ENCODE results near the gene PLCL1.

The PLCL1 gene

DNA sequence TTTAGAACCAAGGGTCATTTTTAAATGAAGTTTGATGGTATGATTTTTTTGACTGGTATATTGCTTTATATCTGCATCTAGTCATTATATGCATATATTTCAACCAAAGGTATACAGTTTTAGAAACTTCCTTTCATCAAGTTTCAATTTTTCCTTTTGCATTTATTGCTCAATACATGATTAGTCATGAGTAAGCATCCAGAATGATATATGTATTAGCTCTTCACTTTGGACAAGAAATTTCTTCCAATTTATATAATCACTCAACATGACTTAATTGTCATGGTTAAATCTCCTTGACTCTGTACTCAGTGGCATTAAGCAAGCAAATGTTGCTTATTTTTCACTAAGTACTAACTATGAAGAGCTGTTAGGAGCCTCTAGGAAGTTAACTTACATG, 123.6 kb downstream of the PLCL1 start:
- DNase-seq (ENCODE audit: low read depth in 3 of 3): no peak

- no peak for DNase-seq (ENCODE audit: low read depth in 3 of 3)
These were observed 124.9 kb downstream of the PLCL1 start for GRCh38 chr2:197929008-197929885.

GRCh38 chr2:197929886-197930227, 125.5 kb downstream of the PLCL1 start:
- DNase-seq (ENCODE audit: low read depth in 3 of 3): no peak

- no peak for DNase-seq (ENCODE audit: low read depth in 3 of 3)
These were observed 126.3 kb downstream of the PLCL1 start for GRCh38 chr2:197930570-197931278.

DNA sequence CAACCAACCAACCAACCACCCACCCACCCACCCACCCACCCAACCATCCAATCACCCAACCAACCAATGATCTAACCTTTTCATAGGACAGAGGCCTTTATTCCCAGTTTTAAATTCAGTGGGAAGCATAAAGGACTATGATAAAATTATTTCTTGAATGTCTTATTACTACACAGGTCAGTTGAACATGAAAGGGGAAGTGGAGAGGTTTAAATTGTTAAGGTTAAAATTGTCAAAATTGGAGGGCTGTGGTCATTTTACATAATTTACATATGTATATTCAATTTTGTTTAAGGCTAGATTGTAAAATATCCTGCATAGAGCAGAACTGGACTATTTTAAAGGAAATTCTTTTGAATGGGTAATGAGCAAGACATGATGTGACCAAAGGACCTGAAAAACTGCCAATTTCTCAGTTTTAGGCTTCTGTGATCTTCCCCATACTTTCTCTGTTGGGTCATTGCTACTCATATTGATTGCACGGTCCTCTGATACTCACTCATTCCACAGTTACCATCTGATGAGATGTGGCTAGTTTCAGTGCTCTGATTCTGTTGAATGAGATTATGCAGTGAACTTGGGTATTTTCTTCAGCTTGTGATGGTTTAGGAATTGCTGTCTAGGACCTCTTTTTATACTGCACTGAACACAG, 127.4 kb downstream of the PLCL1 start:
- no peak for DNase-seq (ENCODE audit: low read depth in 3 of 3)

DNA sequence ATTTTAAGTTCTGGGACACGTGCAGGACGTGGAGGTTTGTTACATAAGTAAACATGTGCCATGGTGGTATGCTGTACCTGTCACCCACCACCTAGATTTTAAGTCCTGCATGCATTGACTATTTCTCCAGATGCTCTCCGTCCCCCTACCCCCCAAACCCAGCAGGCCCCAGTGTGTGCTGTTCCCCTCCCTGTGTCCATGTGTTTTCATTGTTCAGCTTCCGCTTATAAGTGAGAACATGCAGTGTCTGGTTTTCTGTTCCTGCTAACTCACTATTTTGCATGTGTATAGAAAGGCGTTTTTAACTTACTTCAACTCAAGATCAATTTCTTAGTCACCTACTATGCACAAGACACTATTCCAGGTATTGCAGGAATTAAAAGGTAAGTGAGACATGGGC, 128.0 kb downstream of the PLCL1 start:
- DNase-seq (ENCODE audit: low read depth in 3 of 3): no peak

DNA sequence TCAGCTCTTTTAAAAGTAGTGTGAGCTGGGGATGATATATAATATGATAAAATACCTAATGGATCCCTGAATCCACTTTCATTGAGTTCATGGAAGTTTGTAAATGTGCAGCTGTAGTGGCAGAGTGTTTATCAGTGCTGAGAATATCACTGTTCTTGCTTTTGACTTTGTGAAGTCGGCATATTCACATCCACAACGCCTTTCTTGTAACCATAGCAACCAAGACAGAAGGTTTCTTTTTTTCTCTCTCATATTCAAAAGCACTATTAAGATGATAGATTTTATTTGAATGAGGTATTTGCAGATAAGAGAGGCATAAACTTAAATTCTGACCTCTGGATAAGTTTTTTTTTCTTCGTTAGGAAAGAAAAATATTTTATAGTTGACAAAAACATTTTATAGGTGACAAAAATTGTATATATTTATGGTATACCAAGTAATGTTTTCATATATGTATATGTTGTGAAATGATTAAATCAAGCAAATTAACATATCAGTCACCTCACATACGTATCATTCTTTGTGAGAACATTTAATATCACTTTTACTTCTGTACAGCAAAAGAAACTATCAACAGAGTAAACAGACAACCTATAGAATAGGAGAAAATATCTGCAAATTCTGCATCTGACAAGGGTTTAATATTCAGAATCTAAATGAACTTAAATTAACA, 130.0 kb downstream of the PLCL1 start:
- DNase-seq (ENCODE audit: low read depth in 3 of 3): no peak

GRCh38 chr2:197934934-197935289, 130.5 kb downstream of the PLCL1 start:
- no peak for DNase-seq (ENCODE audit: low read depth in 3 of 3)

DNA sequence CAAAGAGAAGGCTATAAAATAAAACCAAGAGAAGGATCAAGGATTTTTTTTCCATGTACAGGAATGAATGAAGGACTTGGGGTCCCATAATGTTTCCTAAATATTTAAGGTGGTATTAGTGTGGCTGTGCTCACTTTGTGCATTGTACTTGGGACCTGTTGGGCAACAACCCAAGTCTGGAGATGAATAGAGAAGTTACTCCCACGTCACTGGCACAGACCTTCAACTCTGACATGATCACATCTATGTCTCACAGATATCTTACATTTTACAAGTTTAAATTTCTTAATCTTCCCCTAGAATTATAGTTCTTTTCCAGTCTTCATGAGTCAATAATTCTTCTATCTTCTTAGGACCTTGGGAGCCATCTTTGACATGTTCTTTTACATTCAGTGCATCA, 133.4 kb downstream of the PLCL1 start:
- no peak for DNase-seq (ENCODE audit: low read depth in 3 of 3)

DNA sequence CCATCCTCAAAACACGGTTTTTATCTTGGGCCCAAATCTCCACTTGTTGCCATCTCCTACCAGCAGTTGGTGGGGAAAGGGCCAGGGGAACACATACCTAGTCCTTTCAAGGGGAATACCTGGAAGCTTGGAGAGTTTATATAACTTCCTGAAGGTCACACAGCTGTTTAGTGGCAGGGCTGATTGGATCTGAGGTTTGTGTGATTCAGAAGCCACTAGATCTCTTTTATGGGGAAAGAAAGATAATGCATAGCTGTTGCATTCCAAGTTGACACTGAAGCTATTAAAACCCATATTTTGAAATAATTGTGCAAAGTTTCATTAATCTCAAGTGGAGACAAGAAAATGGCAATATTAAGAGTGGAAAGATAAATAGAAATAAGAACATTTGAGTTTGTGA, 134.2 kb downstream of the PLCL1 start:
- DNase-seq (ENCODE audit: low read depth in 3 of 3): no peak

DNA sequence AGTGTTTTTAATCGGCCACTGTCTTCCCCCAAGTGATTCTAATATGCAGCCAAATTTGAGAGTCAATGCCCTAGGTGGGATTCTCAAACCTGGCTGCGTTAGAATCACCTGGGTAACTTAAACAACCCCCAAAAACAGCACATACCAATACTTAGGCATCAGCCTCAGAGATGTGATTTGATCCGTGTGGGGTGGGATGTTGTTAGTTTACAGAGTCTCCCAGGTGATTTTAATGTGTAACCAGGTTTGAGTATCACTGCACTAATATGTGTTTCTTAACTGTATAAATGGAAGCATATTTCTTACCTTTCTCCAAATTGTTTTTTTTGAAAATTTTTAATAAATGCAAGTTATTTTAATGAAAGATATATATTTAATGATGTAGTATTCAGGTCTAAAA, 135.4 kb downstream of the PLCL1 start:
- DNase-seq (ENCODE audit: low read depth in 3 of 3): no peak

DNA sequence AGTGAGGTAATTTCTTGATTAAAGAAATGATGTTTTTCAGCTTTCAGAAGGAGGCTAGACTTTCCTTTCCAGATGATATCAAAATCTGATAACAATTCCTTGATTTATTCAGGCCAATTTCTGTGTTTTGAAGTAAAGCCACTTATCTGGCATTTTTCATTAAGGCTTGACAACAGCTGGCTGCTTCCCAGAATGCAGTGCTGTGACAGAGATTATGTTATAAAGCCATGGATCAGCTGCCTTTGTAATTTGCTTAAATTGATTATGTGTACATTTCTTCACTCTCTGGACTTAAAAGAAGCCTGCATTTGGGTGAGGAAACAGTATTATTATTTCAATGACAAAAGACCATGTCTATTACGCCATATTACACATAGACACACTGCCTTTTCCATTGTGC, 136.0 kb downstream of the PLCL1 start:
- DNase-seq (ENCODE audit: low read depth in 3 of 3): no peak

GRCh38 chr2:197941715-197942114, 137.3 kb downstream of the PLCL1 start:
- no peak for DNase-seq (ENCODE audit: low read depth in 3 of 3)

DNA sequence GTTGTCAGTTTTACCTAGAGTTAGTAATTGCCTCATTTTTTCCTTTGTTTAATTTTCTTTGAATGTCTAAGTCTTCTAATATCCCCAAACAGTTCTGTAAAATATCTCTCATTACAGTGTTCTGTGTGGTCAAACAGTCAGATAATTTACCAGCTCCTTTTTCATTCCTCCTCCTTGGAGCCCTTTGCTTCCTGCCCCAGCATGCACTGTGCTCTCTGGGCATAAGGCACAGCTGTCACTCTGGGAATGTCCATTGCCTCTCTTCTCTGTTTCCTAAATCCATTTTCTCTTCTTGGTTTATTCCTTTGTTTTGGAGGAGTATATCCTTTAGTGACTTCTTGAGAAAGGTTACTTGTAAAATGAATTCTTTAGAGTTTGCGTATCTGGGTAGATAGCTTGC, 139.3 kb downstream of the PLCL1 start:
- no peak for DNase-seq (ENCODE audit: low read depth in 3 of 3)

- no peak for DNase-seq (ENCODE audit: low read depth in 3 of 3)
These were observed 140.2 kb downstream of the PLCL1 start for GRCh38 chr2:197944416-197945096.

DNA sequence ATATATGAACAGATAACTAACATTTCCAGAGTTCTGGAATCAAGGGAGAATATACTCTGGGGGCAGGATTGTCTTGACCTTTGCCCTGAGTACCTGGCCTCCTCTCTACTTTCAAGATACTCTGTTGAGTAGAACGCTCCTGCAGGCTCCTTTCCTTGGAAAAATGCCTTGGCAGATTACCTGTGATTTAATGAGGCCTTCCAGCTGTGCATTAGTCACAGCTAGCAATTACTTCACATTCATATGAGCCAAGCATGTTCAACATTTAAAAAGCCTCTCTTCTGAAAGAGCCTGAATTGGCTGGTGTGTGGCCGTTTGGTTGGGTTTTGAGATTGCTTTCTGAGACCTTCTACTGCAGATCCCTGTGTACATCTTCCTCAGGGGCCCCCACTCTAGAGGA, 142.2 kb downstream of the PLCL1 start:
- no peak for DNase-seq (ENCODE audit: low read depth in 3 of 3)

- DNase-seq (ENCODE audit: low read depth in 3 of 3): no peak
These were observed 142.9 kb downstream of the PLCL1 start for GRCh38 chr2:197947219-197947757.

GRCh38 chr2:197949224-197949623, 144.8 kb downstream of the PLCL1 start:
- no peak for DNase-seq (ENCODE audit: low read depth in 3 of 3)

DNA sequence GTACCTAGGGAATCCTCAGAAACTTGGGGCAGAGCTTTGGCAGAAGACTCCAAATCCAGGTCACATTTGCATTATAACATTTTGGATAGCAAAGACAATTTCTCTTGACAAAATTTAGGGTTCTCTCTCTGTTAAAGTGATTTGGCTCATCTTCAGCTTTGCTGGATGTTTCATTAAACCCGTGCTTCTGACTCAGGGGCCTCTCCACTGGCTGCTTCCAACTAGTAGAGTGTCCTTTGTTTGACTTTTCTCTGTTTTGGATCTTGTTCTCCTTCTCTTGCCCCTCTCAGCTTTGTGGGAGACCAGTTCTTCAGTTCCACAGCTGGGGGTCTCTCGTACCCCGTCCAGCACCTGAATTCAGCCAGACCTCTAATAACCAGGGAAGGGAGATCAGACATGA, 145.6 kb downstream of the PLCL1 start:
- no peak for DNase-seq (ENCODE audit: low read depth in 3 of 3)

- DNase-seq (ENCODE audit: low read depth in 3 of 3): no peak
These were observed 146.3 kb downstream of the PLCL1 start for GRCh38 chr2:197950724-197951123.

GRCh38 chr2:197952540-197953202, 148.3 kb downstream of the PLCL1 start:
- peak in 2 of 3 donors; percentile 9 to 11 for DNase-seq (ENCODE audit: low read depth in 3 of 3)

All from stimulated activated CD4-positive, alpha-beta T cell treated with anti-CD3 and anti-CD28 coated beads, TNF-alpha, amount 100 ng/mL, for 48 hours (primary cell).